Parathyroid adenoma (tissue), 2 donors: ENCODE measurements around the gene NTN5.
"Not testable (repeated sequence)": the region's sequence is repeated elsewhere in the genome, so short reads cannot be mapped to it uniquely, and the experiment has no call there.

Experiments used
- H2AFZ ChIP-seq: fragments of 300-600 bp; sonication (generic); one replicate; pipeline ENCODE4 v1.7.0; 2017; ENCODE audit warnings: antibody characterized with exemption, mild to moderate bottlenecking
- H3K27ac ChIP-seq: fragments of 300-600 bp; sonication (generic); one replicate; pipeline ENCODE4 v1.7.0; 2017
- H3K27me3 ChIP-seq: fragments of 300-600 bp; sonication (generic); one replicate; pipeline ENCODE4 v1.7.0; 2017; ENCODE audit warnings: low read length; ENCODE audit not compliant: control insufficient read depth, insufficient read depth
- H3K36me3 ChIP-seq: fragments of 300-600 bp; sonication (generic); one replicate; pipeline ENCODE4 v1.7.0; 2017; ENCODE audit warnings: low read length; ENCODE audit not compliant: control insufficient read depth, insufficient read depth
- H3K4me1 ChIP-seq: fragments of 300-600 bp; sonication (generic); one replicate; pipeline ENCODE4 v1.7.0; 2017; ENCODE audit warnings: control low read depth
- H3K4me2 ChIP-seq: fragments of 300-600 bp; sonication (generic); one replicate; pipeline ENCODE4 v1.7.0; 2017; ENCODE audit warnings: low read length
- H3K4me3 ChIP-seq: fragments of 300-600 bp; sonication (generic); one replicate; pipeline ENCODE4 v1.7.0; 2017; ENCODE audit warnings: low read depth, low read length
- H3K79me2 ChIP-seq: fragments of 300-600 bp; sonication (generic); one replicate; pipeline ENCODE4 v1.7.0; 2017; ENCODE audit warnings: control low read depth
- H3K9ac ChIP-seq: fragments of 300-600 bp; sonication (generic); one replicate; pipeline ENCODE4 v1.7.0; 2017; ENCODE audit warnings: mild to moderate bottlenecking
- H3K9me3 ChIP-seq: fragments of 300-600 bp; sonication (generic); one replicate; pipeline ENCODE4 v1.7.0; 2017; ENCODE audit warnings: low read length; ENCODE audit not compliant: control insufficient read depth
- CTCF ChIP-seq: fragments of 300-600 bp; sonication (generic); IDR thresholded peaks from one replicate; pipeline ENCODE4 v1.7.0; 2017; ENCODE audit warnings: antibody characterized with exemption, mild to moderate bottlenecking
- donor health status: primary hyperparathyroidism.

The NTN5 gene

GRCh38 chr19:48719263-48720171 is 46.7 kb upstream of the NTN5 start, which contains the start of gene MAMSTR:
MAMSTR (minus strand) TSS chr19:48719725; CDS start chr19:48719031, 694 bp downstream.
- Histone ChIP-seq H3K9me3 (no peaks in the 10 kb centered on the region), H3K79me2 (no peaks in the 10 kb centered on the region), H3K27ac (peak within 1 kb of the TSS; percentile 77), H3K4me1 (peaks cover 2% of the 10 kb centered on the region), H3K4me3 (peak within 1 kb of the TSS; percentile 72), H3K27me3 (no peaks in the 10 kb centered on the region), H3K9ac (peak within 1 kb of the TSS; percentile 29), H3K36me3 (no peaks in the 10 kb centered on the region), H2AFZ (peak within 1 kb of the TSS; percentile 52), H3K4me2 (peak within 1 kb of the TSS; percentile 82)
- TF ChIP-seq CTCF, result no peak

GRCh38 chr19:48718711-48719231 is 46.0 kb upstream of the NTN5 start:
- H3K4me2 ChIP-seq, result peak overlapping the region; percentile 82
- H3K36me3 ChIP-seq, result no peaks in the 10 kb centered on the region
- H3K79me2 ChIP-seq, result no peaks in the 10 kb centered on the region
- H3K27me3 ChIP-seq, result no peaks in the 10 kb centered on the region
- TF ChIP-seq CTCF, result no peak
- H3K9me3 ChIP-seq, result no peaks in the 10 kb centered on the region
- H3K4me3 ChIP-seq, result peak overlapping the region; percentile 72
- peak overlapping the region; percentile 52 for H2AFZ ChIP-seq
- peaks cover 2% of the 10 kb centered on the region for H3K4me1 ChIP-seq
- H3K27ac ChIP-seq, result peak overlapping the region; percentile 77
- H3K9ac ChIP-seq, result peak overlapping the region; percentile 29

- H3K4me1 ChIP-seq, H2AFZ ChIP-seq, H3K36me3 ChIP-seq, H3K4me3 ChIP-seq, H3K9ac ChIP-seq, H3K79me2 ChIP-seq, H3K9me3 ChIP-seq, H3K4me2 ChIP-seq, H3K27ac ChIP-seq, H3K27me3 ChIP-seq: not testable (repeated sequence)
These were observed 45.3 kb upstream of the NTN5 start for GRCh38 chr19:48718106-48718505.

GRCh38 chr19:48716562-48717291 is 43.9 kb upstream of the NTN5 start:
- Histone ChIP-seq H3K27me3 (no peaks in the 10 kb centered on the region), H3K36me3 (no peaks in the 10 kb centered on the region), H3K4me3 (no peak overlapping the region), H3K4me1 (peaks cover 2% of the 10 kb centered on the region), H3K4me2 (peak overlapping the region; percentile 21), H3K79me2 (no peaks in the 10 kb centered on the region), H3K27ac (peak overlapping the region; percentile 47), H3K9ac (no peak overlapping the region), H2AFZ (peak overlapping the region; percentile 50), H3K9me3 (no peaks in the 10 kb centered on the region)
- TF ChIP-seq CTCF, result no peak

GRCh38 chr19:48715681-48716171 is 42.9 kb upstream of the NTN5 start:
- H3K4me2 ChIP-seq, result no peak overlapping the region
- H3K4me1 ChIP-seq, result peaks cover 2% of the 10 kb centered on the region
- H3K36me3 ChIP-seq, result no peaks in the 10 kb centered on the region
- no peak overlapping the region for H2AFZ ChIP-seq
- no peak for TF ChIP-seq CTCF
- H3K9ac ChIP-seq, result no peak overlapping the region
- no peak overlapping the region for H3K4me3 ChIP-seq
- no peak overlapping the region for H3K27ac ChIP-seq
- H3K79me2 ChIP-seq, result no peaks in the 10 kb centered on the region
- no peaks in the 10 kb centered on the region for H3K9me3 ChIP-seq
- H3K27me3 ChIP-seq, result no peaks in the 10 kb centered on the region
